Neural cell (in vitro differentiated cells): ENCODE data around the gene CYTH3.

Experiments
- EP300 ChIP-seq: fragments of 450-650 bp; conservative IDR thresholded peaks from 2 replicates; pipeline ENCODE4 v1.6.1; 2014; ENCODE audit warnings: antibody characterized with exemption, mild to moderate bottlenecking, moderate library complexity; ENCODE audit not compliant: poor library complexity, severe bottlenecking
- SMC3 ChIP-seq: fragments of 450-650 bp; conservative IDR thresholded peaks from 2 replicates; pipeline ENCODE4 v1.6.1; 2014; ENCODE audit warnings: antibody characterized with exemption, mild to moderate bottlenecking, moderate library complexity; ENCODE audit not compliant: poor library complexity

DNA sequence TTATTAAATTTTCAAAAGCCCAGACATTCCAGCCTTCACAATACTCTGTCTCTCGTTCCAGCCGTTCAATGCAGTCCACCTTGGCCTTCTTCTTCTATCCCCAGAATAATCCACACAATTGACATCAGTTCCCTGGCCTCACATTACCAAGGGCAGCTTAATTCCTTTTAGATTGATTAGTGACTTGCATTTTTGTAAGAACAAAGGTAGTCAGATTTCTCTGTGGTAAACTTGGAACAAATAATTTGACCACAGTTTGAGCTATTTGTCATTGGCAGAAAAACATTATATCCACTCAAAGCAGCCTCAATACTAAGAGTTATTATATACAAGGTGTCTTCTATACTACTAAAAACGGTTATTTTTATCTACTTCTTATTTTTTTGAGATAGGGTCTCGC is 5.1 kb upstream of the CYTH3 start:
- TF ChIP-seq EP300: no peak
- no peak for TF ChIP-seq SMC3
